Measurements from ENCODE around the gene TOMM40. TPM values are rescaled to one million over a fixed set of nuclear protein-coding genes. Genes with fewer than 3 reads are reported as not detected.
A peak's percentile ranks its signal among the peaks of the same experiment; 100 is the strongest.
"Not testable (repeated sequence)": the region's sequence is repeated elsewhere in the genome, so short reads cannot be mapped to it uniquely, and the experiment has no call there.

The TOMM40 gene
- total and polyA plus RNA-seq, 9 of the 15 experiments (the other 6 are each of a cell fraction or from before 2014, with no cell fraction given) = 0.89 to 290 (median 160) TPM

DNA sequence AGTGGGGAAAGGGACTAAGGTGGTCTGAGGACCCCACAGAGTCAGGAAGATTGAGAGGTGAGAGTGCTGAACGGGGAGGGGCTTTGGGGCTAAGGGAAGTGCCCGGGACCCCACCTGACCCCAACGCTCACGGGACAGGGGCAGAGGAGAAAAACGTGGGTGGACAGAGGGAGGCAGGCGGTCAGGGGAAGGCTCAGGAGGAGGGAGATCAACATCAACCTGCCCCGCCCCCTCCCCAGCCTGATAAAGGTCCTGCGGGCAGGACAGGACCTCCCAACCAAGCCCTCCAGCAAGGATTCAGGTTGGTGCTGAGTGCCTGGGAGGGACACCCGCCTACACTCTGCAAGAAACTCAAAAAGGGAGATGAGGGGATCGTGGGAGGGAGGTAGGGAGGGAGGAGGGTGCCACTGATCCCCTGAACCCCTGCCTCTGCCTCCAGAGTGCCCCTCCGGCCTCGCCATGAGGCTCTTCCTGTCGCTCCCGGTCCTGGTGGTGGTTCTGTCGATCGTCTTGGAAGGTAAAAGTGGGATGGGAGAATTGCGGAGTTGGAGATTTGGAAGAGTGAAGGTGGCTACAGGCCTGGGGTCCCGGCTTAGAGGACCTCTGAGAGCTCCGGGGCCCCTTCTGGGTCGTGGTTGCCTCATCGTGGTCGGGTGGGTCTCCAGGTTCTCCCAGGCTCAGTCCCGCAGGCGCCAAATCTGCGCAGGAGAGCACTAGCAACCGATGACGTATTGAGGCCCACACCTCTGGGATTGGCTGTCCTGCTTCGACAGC, 23.6 kb downstream of the TOMM40 start, which contains the start of gene APOC1:
TSS of gene APOC1 (plus strand) at position 176 of the 774 bp plus-strand sequence. CDS start at position 460, 284 bp downstream.
- Histone ChIP-seq H3K4me3 (peak within 1 kb of the TSS; percentile 43), H3K4me1 (replicated peaks in 1 of 2; ENCODE audit: control insufficient read depth in 2 of 2, insufficient read depth in 2 of 2, low read length in 2 of 2) (peaks cover 35 to 66% of the 10 kb centered on the region in 2 experiments), H3K4me2 (ENCODE audit: insufficient read depth, low read length) (peak within 1 kb of the TSS; percentile 67), H2AFZ (ENCODE audit: low read depth, low read length) (peak within 1 kb of the TSS; percentile 98), H3K36me3 (ENCODE audit: control insufficient read depth, insufficient read depth, low read length) (peaks cover 14% of the 10 kb centered on the region; the same call in 1 of the 3 replicates), H3K9ac (ENCODE audit: insufficient read depth in 1 of 2, low read depth in 2 of 2, low read length in 2 of 2) (peak within 1 kb of the TSS; percentile 85 to 92), H3K27ac (ENCODE audit: extremely low read depth, low read depth, low read length) (peak within 1 kb of the TSS; percentile 91)
- not testable (repeated sequence) for H3K27me3 ChIP-seq (ENCODE audit: control insufficient read depth in 2 of 2, insufficient read depth in 2 of 2, low read length in 2 of 2); H3K9me1 ChIP-seq (ENCODE audit: control insufficient read depth, insufficient read depth, low read length); H3K79me2 ChIP-seq (ENCODE audit: control insufficient read depth, insufficient read depth, low read length); H4K20me1 ChIP-seq (replicated peaks; ENCODE audit: control insufficient read depth, insufficient read depth, low read length); H3K9me3 ChIP-seq (replicated peaks; ENCODE audit: control insufficient read depth, insufficient read depth, low read depth, low read length)
- TSS peak; percentile 93 for BruUV-seq (replicated peaks)
- ATAC-seq (peak; percentile 92), DNase-seq (ENCODE audit: extremely low read depth in 1 of 4, low spot score in 3 of 4) (peak; percentile 79 to 92 (median 86)), FAIRE-seq (peak; percentile 80)
- under 1% methylated on average over 19 of the region's 28 CpGs for WGBS (ENCODE audit: insufficient coverage, low coverage, missing lambda C conversion rate)
- intact Hi-C loops (cut with micrococcal nuclease) (loop anchor here (2.0 kb wide), 1 partner anchor 24 kb away; the partner anchor contains the start of gene TOMM40), in situ Hi-C loops (cut with MboI) (loop anchor here (5.0 kb wide), 1 partner anchor 38 kb away; no protein-coding TSS in a partner anchor)
- CTCF ChIA-PET (ENCODE audit: low intra/inter-chr PET ratio) = interaction anchor here (1.0 kb wide), 1 partner anchor 37 kb away, joined by 3 read pairs; no protein-coding TSS in a partner anchor
- POLR2A ChIA-PET = interaction anchor here (0.6 to 2.1 kb wide), 9 partner anchors 8 to 236 kb away, joined by 3 to 11 read pairs (median 3); partner anchors contain the start of gene APOE
- TF ChIP-seq NCOA1 (IDR thresholded peaks at IDR 0.05; ENCODE audit: low read depth) (peak; percentile 13; the same call in 1 of the 2 replicates), MTA2 (IDR thresholded peaks at IDR 0.05; ENCODE audit: low read depth) (0 out of 2 replicates have a peak, but pooled peaks have one; percentile 5), NEUROD1 (IDR thresholded peaks at IDR 0.05; ENCODE audit: borderline replicate concordance, low read depth, low read length, partially characterized antibody) (peak; percentile 8), NFYB (IDR thresholded peaks at IDR 0.05; ENCODE audit: extremely low read depth, insufficient read length) (peak; percentile 98), HNRNPLL (IDR thresholded peaks at IDR 0.05; ENCODE audit: low read depth, low read length, poor library complexity, severe bottlenecking) (peak; percentile 16), RNF2 (IDR thresholded peaks at IDR 0.05) (0 out of 2 replicates have a peak, but pooled peaks have one; percentile 19), ESRRA (IDR thresholded peaks at IDR 0.05; ENCODE audit: borderline replicate concordance, low read depth) (peak; percentile 32; the same call in 1 of the 2 replicates), SMAD4 (CRISPR knock-in tag; conservative IDR thresholded peaks at IDR 0.05) (0 out of 2 replicates have a peak, but pooled peaks have one; percentile 52), RBM25 (IDR thresholded peaks at IDR 0.05; ENCODE audit: low read depth, low read length, severe bottlenecking) (peak; percentile 51), CREM (IDR thresholded peaks at IDR 0.05; ENCODE audit: low read depth) (peak; percentile 97), RBFOX2 (IDR thresholded peaks at IDR 0.05; ENCODE audit: low read depth, low read length) (peak; percentile 80), CEBPG (CRISPR knock-in tag; IDR thresholded peaks at IDR 0.05) (peak; percentile 66), CEBPG (tag; conservative IDR thresholded peaks at IDR 0.05 in 1 of 2, IDR thresholded peaks at IDR 0.05 in 1 of 2) (peak in 1 of 2 experiments; percentile 24; a peak in 1 of 4 replicates), CC2D1A (IDR thresholded peaks at IDR 0.05) (peak; percentile 45), CHD1 (IDR thresholded peaks at IDR 0.05; ENCODE audit: low read length) (peak; percentile 46)
- TF ChIP-seq, protein P1, sequence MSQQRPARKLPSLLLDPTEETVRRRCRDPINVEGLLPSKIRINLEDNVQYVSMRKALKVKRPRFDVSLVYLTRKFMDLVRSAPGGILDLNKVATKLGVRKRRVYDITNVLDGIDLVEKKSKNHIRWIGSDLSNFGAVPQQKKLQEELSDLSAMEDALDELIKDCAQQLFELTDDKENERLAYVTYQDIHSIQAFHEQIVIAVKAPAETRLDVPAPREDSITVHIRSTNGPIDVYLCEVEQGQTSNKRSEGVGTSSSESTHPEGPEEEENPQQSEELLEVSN (IDR thresholded peaks at IDR 0.05; ENCODE audit: borderline replicate concordance in 1 of 2, extremely low read depth in 1 of 2, insufficient read depth in 1 of 2, insufficient read length in 1 of 2, low read depth in 1 of 2, low read length in 1 of 2, poor library complexity in 1 of 2, severe bottlenecking in 1 of 2) = peak; percentile 31 to 47
- TF ChIP-seq, protein P2, sequence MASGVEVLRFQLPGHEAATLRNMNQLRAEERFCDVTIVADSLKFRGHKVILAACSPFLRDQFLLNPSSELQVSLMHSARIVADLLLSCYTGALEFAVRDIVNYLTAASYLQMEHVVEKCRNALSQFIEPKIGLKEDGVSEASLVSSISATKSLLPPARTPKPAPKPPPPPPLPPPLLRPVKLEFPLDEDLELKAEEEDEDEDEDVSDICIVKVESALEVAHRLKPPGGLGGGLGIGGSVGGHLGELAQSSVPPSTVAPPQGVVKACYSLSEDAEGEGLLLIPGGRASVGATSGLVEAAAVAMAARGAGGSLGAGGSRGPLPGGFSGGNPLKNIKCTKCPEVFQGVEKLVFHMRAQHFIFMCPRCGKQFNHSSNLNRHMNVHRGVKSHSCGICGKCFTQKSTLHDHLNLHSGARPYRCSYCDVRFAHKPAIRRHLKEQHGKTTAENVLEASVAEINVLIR (CRISPR knock-in tag; IDR thresholded peaks at IDR 0.05) = peak; percentile 81
- TF ChIP-seq, protein P3, sequence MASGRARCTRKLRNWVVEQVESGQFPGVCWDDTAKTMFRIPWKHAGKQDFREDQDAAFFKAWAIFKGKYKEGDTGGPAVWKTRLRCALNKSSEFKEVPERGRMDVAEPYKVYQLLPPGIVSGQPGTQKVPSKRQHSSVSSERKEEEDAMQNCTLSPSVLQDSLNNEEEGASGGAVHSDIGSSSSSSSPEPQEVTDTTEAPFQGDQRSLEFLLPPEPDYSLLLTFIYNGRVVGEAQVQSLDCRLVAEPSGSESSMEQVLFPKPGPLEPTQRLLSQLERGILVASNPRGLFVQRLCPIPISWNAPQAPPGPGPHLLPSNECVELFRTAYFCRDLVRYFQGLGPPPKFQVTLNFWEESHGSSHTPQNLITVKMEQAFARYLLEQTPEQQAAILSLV (tag; IDR thresholded peaks at IDR 0.05) = peak; percentile 58

Measured in K562 (cell line).